CD4-positive, alpha-beta T cell treated with Interleukin-15 for 4 hours (primary cell): ENCODE measurements around the gene ECI1.
A peak's percentile ranks its signal among the peaks of the same experiment; 100 is the strongest.
"Not testable (repeated sequence)": the region's sequence is repeated elsewhere in the genome, so short reads cannot be mapped to it uniquely, and the experiment has no call there.

ENCODE experiments used
- DNase-seq: peaks from one replicate; pipeline ENCODE4 v3.0.0-alpha.2; 2020; ENCODE audit warnings: low spot score

The ECI1 gene

GRCh38 chr16:2210386-2211365, 40.7 kb downstream of the ECI1 start, which contains the start of gene BRICD5:
TSS of gene BRICD5 (minus strand) at chr16:2210863. CDS start at chr16:2210833, 30 bp downstream.
- no peak for DNase-seq

DNA sequence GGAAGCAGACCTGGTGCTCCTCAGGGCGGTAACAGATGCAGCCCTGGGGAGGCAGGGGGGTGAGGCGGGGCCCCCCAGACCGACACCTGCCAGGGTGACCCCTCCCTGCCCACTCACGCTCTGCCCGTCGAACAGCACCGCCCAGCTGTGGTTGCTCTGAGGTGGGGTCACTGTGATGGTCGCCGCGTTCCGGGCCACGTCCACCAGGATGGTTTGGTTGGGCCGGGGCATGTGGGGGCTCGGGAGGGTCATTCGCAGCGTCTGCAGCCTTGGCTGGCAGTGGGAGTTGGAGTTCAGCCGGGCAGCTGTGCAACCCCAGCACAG, 41.4 kb downstream of the ECI1 start:
- no peak for DNase-seq

DNA sequence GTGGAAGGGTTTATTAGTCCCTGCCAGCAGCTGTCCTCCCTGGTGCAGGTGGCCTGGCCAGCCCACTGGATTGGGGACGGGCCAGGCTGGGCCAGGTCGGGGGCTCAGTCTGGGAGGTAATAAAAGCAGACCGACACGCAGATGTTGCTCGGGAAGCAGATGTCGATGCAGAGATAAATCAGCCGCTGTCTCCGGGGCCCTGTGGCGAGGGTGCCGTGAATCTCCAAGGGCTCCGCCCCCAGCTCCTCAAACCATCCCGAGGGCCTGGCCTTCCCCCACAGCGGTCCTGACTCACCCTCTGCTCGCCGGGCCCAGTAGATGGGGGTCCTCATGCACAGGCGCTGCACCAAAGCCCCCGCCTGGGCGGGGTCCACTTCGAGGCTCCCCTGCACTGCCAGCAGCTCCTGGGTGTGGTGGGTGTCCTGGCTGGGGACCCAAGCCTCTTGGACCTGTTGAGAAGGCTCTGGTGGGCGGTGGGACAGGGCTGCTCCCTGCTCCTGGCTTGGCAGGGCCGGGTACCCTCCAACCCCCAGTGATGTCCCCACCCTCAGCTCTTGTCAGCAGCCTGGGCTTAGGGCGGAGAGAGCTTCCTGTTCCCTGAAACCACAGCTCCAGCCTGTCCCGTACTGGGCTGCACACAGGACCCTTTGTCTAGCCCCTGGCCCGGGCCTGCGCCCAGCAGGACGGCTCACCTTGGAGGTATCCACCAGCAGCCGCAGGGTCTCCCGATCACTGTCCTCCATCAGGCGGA, 42.0 kb downstream of the ECI1 start:
- DNase-seq: no peak

- DNase-seq: no peak
Measured at GRCh38 chr16:2208772-2209171, 42.6 kb downstream of the ECI1 start.

DNA sequence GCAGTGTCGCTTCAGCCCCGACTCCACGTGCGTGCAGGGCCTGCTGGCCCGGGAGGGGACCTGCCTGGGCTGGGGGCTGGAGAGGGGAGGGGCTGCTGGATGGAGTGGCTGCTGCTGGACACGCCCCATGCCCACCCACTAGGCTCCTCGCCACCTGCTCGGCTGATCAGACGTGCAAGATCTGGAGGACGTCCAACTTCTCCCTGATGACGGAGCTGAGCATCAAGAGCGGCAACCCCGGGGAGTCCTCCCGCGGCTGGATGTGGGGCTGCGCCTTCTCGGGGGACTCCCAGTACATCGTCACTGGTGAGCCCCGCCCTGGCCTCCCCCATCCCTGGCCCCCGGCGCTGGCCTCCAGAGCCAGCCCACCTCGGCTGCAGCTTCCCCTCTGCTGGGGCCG, 43.1 kb downstream of the ECI1 start:
- no peak for DNase-seq

DNA sequence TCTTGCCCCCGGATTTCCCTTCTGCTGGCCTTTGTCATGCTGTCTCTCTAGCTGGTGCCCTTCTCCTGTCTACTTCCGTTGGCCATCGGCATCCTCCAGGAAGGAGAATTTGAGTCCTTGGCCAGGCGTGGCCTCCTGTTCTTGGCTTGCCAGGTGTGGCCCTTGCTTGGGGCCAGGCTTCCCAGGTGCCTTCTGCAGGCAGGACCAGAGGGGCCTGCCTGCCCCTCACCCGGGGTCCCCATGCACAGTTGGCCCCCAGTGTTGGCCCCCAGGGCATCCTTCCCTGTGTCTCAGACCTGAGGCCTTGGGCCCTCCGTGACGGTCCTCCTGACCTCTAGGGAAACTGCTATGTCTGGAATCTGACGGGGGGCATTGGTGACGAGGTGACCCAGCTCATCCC, 43.5 kb downstream of the ECI1 start:
- no peak for DNase-seq

- DNase-seq: no peak
Measured at GRCh38 chr16:2206780-2207433, 44.5 kb downstream of the ECI1 start.

DNA sequence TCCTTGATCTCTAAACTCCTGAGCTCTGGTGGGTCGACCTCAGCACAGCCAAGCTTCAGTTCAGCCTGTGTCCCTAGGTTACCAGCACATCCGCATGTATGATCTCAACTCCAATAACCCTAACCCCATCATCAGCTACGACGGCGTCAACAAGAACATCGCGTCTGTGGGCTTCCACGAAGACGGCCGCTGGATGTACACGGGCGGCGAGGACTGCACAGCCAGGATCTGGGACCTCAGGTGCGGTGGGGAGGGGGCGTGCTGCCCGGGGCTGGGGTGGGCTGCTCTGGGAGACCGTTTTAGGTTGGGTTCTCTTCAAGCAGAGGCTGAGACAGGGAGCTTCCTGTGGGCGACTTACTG, 45.0 kb downstream of the ECI1 start:
- DNase-seq: no peak

DNA sequence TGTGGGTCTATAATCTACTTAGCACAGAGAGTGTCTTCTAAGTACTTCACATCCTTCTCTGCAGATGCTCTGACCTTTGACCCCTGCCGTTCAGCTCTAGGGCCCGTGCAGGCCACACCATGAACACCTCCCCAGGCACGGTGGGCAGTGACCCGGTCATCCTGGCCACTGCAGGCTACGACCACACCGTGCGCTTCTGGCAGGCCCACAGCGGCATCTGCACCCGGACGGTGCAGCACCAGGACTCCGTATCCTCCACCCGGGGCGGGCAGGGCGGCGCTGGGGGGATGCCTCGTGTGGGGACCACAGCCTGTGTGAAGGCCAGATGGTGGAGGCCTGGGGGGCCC, 45.4 kb downstream of the ECI1 start:
- DNase-seq: no peak

DNA sequence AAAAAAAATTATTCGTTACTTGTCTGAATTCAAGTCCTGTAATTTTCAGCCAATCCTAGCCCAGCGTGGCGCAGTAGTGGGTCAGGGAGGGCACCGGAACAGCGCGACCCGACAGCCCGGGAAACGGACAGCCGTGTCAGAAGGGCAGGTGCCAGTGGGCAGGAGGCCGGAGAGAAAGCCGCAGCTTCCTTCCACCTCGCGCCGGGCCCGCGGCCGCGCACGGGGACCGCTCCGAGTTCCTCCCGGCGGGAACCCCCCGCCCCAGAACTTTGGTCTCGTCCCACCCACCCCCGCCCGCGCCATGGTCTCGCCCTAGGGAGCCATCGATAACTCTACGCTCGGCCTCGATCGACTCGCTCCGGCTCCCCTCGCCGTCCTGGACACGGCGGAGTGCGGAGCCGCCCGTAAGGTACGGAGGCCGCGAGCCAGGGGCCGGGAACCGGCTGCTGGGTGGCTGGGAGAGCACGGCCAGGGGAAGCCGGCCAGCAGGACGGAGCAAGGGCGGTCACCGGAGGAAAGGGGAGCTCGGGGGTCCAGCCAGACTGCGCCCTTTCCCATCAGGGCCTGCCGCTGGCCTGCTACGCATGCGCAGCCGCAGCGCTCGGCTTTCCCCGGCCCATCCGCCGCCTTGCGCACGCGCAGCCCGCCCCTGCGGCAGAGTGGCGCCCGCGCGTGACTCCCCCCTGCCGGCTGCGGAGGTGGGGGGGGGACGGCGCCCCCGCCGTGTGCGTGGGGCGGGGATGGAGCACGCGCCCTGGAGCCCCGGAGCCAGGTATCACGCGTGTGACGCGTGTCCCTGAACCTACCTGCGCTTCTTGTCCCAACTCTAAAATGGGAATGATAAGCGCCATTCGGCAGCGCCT, 46.1 kb downstream of the ECI1 start, which contains the start of gene MLST8:
Gene MLST8 (plus strand): TSS at position 351 of the 863 bp plus-strand sequence. CDS start 632 bp downstream, outside the sequence.
- DNase-seq: peak; percentile 93

DNA sequence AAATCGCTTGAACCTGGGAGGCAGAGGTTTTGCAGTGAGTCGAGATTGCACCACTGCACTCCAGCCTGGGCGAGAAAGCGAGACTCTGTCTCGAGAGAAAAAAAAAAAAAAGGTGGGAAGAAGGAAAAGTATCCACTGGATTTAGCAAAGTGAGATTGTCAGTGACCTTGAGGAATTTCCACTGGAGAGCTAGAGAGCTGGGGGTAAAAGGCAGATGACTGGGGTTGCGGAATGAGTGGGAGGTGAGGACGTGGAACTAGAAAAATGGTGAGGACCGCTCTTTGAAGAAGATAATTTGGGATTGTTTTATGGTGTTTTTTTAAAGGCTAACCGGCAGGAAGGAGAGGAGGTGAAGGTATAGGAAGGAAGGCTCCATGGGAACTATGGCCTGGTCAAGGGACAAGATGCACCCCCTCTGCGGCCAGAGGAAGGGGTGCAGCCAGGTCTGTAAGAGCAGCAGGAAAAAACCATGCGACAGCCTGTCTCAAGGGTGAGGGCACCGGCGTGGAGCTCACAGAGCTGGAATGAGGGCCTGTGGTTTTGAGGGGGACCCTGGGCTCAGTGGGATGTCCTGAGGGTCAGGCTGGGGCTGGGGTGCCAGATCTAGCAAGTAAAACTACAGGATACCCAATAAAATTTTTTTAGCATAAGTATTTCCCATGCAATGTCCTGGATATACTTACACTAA, 46.8 kb downstream of the ECI1 start:
- DNase-seq: no peak

- DNase-seq: not testable (repeated sequence)
Measured at GRCh38 chr16:2203119-2203688, 48.2 kb downstream of the ECI1 start.

GRCh38 chr16:2200313-2200712, 51.1 kb downstream of the ECI1 start:
- no peak for DNase-seq

DNA sequence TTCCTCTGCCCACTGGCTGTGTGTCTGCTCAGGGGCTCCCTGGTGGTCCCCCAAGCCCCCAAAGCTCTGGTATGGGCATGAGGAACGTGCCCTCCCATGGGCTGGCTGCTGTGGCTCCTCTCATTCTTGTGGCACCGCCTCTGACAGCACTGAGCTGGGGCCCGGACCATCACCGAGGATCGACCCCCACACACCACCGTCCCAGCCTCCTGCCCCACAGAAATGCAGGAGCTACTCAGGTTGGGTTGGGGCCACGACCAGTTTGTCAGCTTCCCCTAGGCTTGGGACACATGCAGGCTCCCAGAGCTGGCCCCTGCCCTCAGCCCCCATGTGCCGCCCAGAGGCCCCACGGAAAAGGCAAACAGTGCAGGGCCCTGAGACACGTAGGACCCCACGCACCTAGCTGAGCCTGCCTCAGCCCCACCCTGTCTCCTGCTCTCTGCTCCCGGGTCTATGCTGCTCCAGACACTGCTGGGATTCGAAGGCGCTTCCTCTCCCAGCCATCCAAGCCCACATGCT, 51.7 kb downstream of the ECI1 start:
- DNase-seq: no peak

- no peak for DNase-seq
Measured at GRCh38 chr16:2199095-2199494, 52.3 kb downstream of the ECI1 start.

DNA sequence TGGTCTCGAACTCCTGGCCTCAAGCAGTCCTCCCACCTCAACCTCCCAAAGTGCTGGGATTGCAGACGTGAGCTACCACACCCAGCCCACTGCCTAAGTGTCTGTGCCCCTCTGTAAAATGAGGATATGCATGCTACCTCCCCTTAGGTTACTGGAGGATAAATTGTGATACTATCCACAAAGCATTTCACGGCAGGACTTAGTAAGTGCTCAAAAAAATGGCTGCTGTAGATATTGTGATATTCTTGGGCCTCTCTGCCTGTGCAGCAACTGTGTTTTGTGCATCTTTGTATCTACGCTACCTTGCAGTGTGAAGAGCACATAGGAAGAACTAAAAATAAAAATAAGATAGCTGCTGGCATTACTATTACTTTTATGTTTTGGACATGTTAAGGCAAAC, 53.1 kb downstream of the ECI1 start:
- DNase-seq: no peak

- no peak for DNase-seq
Measured at GRCh38 chr16:2197765-2198164, 53.6 kb downstream of the ECI1 start.

DNA sequence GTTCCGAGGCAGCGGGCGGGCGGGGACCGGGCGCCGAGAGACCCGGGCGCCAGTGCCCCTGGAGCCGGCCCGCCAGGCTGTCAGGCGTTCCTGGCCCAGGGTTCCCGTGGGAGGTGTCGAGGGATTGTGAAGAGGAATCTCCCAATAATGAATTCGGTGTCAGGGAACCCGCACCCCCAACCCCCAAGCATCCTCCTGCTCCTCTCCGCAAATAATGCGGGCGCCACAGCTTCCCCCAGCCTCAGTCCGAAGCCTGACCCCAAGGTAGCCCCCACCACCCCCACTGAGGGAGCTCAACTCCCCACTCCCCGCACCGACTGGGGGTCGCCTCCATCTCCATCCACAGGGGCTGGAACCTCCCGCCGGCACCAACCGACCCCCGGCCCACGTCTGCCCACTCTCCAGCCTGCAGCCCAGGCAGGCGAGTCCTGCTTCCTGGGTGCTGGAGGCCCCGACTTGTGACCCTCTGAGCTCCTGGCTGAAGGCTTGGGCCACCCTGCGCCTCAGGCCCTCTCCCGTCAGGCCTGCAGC, 54.3 kb downstream of the ECI1 start:
- DNase-seq: no peak

GRCh38 chr16:2196162-2196980, 55.0 kb downstream of the ECI1 start, which contains the start of gene CASKIN1:
TSS of gene CASKIN1 (minus strand) at chr16:2196605. CDS start at chr16:2196432, 173 bp downstream.
- no peak for DNase-seq
